T-helper 2 cell treated with Interferon-gamma antibody and Interleukin-4, amounts not matched to agents 100 ng/mL and 5 ng/mL, for 36 hours (primary cell): ENCODE measurements around the gene TRPV3. TPM values are rescaled to one million over a fixed set of nuclear protein-coding genes. Genes with fewer than 3 reads are reported as not detected.
"Not testable (repeated sequence)": the region's sequence is repeated elsewhere in the genome, so short reads cannot be mapped to it uniquely, and the experiment has no call there.

Source experiments
- intact Hi-C: fragments of 100-400 bp; cut with micrococcal nuclease; formaldehyde crosslinking; loops from one replicate; pipeline ENCODE4 v1.15.1; 2023
- total RNA-seq: library from RNA; stranded (reverse); gene quantifications from 2 replicates; pipeline ENCODE4 v1.2.3, GENCODE V29; 2022

Gene TRPV3
- total RNA-seq, result 0.27 and 0.41 TPM in 2 replicates

DNA sequence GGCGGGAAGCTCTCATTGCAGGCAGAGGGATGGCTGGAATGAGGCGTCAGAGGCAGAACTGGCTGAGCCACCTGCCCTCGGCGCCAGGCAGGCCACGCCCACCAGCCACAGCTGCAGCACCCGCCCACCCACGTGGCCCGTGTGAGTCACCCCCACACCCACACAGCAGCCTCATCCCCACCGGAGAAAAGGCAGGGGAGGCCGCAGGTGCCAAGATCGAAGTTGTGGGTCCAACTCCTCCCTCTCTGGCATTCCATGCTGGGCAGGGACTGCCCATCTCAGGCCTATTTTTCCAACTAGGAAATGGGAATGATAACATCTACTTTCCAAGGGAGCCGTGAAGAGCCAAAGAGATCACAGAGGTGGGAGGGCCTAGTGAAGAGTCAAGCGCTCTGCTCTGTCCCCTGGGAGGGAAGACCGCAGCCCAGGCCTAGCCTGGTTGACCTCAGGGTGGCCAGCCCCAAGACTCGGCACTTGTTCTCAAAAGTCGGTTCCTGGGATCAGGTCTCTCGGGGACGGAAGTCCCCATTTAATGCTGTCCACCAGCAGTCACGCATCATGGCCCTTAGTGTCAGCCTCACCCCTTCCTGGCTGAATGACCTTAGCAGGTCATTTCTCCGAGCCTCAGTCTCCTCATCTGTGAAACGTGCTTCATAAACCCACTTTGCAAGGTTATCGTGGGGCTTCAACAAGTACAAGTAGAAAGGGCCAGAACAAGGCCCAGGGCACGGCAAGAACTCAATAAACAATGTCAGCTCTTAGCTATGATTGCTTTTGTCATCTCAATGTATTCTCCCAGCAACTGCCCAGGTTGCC is at the start of gene TRPV3:
Gene TRPV3 (minus strand): TSS at position 45 of the 816 bp plus-strand sequence. CDS start 2,962 bp downstream, outside the sequence.
- intact Hi-C loops, result no loop called here

DNA sequence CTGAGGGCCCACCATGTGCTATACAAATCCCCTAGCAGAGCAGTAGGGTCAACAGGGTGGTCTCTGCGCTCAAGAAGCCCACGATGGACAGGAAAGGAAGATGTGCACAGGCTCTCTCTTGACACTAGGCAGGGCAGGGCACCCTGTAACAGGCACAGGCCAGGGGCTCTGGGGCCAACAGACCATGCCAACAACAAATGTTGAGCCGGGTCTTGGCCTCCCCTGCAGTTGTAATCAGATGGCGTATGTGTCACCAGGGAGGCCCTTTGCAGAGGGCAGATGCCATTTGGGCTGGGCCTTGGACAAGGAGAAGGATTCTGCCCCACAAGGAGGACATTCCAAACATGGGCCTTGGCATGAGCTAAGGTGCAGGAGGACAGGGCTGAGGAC is 46.3 kb upstream of the TRPV3 start:
- intact Hi-C loops, result no loop called here

DNA sequence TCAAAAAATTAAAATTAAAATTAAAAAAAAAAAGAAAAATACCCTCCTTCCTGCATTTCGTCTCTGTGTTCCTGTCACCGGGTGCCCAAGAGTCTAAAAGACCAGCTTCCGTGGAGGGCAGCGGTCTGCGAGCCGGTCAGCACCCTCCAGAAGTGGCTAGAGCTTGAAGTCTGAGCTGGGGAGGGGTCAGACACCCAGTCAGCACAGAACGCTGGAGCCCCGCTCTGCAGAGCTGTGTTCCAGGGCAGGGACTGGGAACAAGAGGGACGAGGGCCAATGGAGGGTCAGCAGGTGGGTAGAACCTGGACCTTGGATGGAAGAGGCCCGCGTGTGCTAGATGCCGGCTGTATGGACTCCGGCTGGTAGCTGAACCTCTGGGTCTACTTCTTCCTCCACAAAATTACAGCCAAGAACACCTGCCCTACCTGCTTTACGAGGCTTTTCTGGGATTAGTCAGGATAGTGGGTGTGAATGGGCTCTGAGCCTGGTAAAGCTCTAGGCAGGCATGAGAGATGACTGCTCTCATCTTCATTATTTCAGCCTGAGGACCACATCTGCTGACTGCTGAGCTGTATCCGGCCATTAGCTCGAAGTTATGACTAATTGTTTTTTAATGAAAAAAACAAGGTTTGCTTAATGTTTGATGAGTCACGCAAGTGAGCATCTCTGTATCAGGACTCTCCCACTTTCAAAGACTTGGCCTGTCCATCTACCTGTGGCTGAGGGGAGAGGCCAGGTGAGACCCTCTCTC is 45.7 kb upstream of the TRPV3 start:
- intact Hi-C loops, result no loop called here

DNA sequence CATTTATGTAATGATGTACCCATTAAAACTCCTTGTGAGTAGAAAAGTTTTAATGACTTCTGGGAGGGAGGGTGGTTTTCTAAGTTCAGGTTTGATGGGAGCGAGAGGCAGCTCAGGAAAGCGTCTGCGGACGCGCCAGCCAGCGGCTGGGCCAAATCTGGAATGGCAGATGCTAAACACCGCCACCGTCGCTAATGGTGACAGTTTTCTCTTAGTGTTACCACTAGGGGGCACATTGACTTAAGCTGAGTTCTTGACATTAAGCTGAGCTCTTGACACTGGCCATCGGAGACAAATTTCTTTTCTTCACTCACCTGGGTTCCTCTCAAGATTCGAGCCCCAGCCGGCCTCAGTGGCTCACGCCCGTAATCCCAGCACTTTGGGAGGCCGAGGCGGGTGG is 44.9 kb upstream of the TRPV3 start:
- intact Hi-C loops, result loop anchor here (1.0 kb wide), 1 partner anchor 46 kb away; no protein-coding TSS in a partner anchor

DNA sequence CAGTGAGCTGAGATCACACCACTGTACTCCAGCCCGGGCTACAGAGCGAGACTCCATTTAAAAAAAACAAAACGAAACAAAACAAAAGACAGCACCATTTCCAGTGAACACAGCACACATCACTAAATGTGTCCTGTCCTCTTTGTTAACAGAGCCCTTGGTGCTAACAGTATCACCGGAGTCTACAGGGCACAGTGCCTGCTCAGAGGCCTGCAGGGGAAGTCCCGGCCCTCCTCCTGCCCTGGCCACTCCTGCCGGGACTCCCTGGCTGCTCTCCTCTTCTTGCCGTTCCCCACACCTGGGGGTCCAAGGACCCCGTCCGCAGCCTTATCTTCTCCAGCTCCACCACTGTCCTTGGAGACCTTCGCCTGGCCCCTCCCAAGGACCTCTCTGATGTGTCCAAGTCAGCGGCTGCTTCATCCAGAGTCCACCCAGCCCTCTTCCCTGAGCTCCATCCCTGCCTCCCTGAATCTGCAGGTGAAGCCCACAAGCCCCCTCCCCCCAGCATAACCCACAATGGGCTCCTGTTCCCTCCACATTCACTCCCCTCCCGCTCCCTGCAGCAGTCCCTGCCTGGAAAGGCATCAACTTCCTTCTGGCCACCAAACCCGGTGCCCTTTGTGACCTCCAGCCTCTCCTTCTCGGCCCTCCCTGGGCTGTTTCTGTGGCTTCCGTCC is 43.1 kb upstream of the TRPV3 start:
- intact Hi-C loops, result no loop called here

DNA sequence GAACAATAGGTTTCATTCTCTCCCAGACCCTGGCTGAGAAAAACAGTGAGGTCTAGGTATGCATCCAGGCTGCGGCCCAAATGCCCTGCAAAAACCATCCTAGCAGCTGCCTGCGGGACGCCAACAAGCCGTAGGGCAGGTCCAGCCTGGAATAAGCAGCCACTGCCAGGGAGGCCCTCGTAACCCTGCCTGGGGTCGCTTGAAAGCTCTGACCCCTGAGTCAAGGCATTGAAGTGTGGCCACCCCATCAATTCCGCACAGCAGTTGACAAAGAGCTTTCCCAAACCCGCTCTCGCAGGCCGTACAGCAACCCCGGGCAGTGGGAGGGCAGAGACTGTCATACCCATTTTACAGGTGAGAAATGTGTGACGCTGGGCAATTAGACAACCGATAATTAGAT is 40.5 kb upstream of the TRPV3 start:
- intact Hi-C loops, result no loop called here

DNA sequence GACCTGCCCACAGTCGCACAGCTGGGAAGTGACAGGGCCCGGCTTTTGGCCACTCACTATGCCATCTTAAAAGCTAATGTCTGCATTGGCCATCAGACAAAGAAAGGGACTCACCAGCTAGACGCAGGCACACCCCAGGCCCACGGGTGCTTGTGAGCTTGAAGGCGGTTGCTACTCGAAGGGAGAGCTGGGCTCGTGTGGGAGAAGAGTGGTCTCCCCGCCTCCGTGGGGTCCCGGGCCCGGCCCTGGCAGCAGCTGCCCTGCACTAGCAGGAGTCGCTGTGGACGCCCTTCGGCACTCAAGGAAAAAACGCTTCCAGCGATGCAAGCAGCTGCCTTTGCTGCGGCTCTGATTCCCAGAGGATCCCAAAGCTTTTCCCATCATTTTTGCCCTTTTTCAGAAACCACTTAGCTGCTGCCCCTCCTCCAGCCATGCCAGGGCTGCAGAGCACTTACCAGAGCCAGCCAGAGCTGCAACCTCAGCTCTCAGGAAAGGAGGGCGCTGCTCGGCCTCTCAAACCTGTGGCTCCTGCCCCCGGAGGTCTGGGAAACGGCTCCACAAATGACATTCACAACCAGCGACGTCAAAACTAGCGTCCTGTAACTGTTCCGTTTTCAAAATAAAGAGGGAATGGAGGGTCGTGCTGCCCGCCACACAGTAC is 39.3 kb upstream of the TRPV3 start:
- intact Hi-C loops, result no loop called here

DNA sequence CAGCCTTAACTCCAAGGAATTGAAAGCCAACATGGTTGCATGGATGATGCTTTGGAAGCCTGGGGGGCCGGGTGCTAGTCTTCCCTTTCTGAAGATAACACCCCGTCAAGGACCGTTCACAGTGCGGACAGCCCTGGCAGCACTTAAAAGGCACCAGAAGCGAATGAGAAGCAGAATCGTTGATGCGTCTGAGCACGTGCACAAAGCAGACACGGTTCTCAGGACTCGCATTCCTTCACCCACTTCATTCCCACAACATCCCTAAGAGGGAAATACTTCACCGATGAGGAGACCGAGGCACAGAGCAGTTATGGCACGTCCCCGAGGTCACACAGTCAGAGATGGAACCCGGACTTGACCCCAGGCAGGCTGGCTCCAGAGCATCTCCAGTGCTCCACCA is 37.4 kb upstream of the TRPV3 start:
- intact Hi-C loops, result no loop called here

DNA sequence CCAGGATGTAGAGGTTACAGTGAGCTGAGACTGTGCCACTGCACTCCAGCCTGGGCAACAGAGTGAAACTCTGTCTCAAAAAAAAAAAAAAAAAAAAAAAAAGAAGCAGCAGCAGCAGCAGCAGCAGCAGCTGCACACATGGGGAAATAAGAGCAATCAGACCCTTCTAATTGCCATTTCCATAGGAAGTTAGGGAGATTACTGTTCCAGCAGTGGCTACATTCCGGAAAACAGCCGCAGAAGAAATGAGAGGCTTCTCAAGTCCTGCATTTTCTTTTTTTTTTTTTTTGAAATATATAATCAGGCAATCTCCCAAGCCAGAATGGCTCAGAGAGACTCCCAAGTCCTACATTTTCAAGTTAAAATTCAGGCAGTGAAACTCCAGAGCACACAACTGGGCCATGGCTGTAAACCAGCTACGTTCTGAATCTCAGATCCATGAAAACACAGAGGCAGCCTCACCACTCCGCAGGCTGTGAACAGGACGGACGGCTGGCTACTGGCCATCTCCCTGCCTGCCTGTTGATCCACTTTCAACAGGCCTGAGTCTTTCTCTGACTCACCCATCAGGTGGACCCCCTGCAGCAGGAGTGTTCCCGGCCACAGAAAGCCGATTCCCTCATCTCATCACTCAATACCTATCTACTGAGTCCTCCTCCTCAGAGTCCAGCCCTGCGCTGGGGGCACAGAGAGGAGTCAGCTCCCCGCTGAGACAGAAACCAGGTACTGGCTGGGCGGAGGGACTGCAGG is 36.6 kb upstream of the TRPV3 start:
- intact Hi-C loops, result no loop called here

DNA sequence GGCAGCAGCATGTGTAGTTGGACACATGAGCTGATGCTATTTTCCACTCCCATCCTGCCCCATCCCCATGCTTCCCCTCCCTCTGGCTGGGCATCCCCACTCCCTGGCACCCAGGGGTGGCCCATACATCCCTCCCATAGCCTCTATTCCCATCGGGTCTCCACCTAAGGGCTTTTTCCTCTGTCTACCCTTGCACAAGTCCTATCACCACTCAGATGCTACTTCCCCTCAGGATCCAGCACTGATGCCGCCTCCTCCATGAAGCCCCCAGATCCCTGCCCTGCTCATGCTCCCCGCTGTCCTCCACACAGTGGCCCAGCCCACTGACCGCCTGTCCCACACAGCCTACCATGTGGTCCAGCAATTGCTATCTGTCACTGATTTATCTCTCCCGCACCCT is 35.8 kb upstream of the TRPV3 start:
- intact Hi-C loops, result no loop called here

DNA sequence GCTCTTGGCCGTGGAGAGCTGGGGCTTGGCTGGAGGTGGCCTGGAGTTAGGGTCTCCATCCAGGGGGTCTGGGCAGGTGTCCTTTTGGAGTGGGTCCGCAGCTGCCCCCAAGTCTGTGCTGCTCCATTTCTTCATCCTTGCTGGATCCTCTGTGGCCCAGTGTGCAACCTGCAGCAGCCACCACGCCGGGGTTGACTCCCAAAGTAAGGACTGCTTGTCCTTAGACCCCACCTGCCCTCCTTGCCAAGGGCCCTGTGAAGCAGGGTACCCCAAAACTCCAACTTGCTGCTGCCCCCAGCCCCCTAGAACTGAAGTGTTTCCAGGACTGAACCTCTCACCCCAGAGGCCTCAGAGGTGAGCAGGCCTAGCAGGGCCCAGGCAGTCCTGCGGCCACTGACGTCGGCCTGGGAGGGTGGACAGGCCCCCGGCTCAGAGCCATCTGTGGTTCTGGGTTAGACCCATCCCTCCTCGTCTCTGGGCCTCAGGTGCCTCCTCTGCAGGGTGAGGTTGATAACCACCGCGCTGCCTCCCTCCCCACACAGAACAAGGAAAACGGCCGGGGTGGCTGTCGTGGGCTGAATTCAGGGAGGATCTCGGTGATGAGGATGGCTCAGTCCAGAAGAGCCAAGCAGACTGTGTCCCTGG is 34.7 kb upstream of the TRPV3 start:
- intact Hi-C loops, result no loop called here

DNA sequence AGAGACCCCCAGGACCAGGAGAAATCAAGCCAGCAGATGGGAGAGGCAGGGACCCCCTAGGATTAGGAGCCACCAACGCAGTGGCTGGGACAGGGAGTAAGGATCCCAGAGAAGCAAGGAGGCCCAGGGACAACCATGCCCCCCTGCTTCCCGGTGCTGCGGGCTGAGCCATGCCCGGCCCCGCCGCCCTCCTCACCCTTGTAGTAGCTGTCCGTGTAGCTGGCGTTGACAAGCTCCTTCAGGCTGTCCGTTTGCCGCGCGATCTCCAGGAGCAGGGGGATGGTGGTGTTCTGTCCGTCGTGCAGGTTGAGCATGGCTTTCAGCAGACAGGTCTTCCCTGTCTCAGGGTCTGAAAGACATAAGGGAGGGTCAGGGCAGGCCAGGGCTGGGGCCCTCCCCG is 33.2 kb upstream of the TRPV3 start:
- intact Hi-C loops, result no loop called here

DNA sequence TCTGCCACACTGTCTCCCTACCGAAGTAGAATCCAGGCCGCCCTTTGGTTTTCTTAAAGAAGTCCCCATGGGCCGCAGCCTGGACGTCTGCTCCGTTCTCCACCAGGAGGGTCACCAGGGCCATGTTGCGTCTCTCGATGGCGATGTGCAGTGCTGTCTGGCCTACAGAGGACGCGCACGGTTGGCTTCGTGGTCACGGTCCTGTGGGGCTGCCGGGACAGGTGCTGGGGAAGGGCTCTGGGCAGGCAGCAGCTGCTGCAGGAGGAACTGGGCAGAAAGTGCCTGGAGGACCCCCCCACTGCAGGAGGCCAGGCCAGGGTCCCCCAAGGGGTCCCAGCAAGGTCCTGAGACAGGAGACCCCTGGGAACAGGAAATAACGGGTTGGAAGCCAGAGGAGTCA is 32.6 kb upstream of the TRPV3 start:
- intact Hi-C loops, result no loop called here

DNA sequence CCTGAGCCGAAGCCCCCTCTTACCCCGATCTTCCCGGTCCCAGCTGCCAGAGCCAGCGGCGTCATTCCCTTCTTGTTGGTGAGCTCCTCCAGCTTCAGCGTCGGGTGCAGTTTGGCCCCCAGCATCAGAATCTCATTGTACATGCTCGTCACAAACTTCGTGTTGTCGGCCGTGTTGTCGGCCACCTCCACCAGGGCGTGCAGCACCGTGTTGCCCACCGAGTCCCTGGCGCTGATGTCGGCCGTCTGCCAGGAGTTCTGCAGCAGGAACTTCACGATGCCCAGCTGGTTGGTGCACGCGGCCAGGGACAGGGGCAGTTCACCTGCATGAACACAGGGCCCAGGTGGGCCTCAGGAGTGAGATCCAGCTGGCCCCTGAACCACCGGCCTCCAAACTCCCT is 32.2 kb upstream of the TRPV3 start:
- intact Hi-C loops, result no loop called here

DNA sequence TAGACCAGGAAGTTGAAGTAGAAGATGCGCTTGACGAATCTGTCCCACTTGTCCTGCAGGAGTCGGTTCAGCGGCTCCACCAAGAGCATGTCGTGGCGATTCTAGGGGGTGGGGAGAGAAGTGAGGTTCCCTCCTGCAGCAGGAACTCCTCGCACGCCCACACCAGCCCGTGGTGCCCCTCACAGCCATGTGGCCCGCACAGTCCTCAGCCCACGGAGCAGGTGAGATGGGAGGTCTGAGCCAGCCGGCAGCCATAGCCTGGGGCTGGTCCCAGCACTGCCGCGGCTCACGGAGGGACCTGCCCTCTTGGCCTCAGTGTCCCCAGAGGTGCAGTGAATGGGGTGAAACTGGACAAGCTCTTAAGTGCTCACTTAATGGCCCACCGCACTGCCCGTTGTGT is 28.2 kb upstream of the TRPV3 start:
- intact Hi-C loops, result no loop called here

DNA sequence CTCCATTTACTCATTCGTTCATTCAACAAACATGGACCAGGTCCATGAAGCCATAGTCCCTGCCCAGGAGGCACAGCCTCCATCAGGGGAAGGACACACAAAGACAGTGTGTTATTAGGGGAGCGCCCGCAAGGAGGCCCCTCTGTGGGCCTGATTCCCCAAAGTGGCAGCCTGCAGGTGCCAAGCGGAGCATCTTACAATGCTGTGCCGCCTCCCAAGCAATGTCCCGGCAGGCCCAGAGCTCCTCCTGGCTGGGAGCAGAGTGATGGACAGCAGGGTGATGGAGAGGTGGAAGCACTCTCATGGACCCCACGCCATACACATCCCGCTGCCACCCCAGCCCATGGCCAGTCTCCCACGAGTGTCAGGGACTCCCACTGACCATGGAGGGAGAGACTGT is 25.8 kb upstream of the TRPV3 start:
- intact Hi-C loops, result no loop called here

DNA sequence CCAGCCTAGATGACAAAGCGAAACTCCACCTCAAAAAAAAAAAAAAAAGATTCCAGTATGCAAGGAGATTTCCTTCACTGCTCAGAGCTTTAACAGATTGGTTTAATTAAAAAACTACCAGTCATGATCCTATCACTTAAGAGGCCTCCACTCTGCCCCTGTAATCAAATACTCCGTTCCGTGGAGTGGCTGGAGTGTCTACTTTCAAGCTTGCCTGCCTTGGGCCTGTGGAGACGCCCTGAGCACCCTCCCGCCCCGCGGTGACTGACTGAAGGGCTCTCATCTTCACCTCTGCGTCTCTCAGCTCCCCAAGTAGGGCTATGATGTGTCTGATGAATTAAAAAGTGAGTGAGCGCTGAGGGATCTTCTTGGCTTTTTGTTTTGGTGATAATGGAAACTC is 25.3 kb upstream of the TRPV3 start:
- intact Hi-C loops, result no loop called here

DNA sequence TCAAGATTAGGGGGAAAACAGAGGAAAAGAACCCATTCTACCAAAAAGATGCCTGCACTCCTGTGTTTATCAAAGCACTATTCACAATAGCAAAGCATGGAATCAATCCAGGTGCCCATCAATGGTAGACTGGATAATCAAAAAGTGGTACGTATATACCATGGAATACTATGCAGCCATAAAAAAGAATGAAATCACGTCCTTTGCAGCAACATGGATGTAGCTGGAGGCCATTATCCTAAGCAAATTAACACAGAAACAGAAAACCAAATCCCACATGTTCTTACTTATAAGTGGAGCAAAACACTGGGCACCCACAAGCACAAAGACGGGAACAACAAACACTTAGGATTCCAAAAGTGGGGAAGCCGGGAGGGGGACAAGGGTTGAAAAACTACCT is 21.1 kb upstream of the TRPV3 start:
- intact Hi-C loops, result not testable (repeated sequence)

DNA sequence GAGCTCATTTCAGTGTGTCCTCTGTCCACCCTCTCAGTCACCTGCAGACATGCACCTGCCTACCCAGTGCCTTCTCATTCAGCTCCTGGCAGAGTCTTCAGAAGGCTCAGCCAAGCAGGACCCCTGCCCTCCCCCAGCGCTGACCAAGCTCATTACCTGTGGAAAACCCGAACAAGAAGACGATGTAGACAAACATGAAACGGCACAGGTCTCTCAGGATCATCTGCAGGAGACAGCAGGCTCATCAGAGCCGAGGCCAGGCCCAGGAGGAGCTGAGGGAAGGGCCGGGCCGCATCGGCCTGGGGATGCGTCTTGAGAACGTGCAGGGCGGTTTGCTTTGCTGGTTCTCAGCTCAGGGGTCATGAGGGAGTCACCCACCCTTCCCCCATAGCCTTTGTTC is 19.4 kb upstream of the TRPV3 start:
- intact Hi-C loops, result no loop called here

DNA sequence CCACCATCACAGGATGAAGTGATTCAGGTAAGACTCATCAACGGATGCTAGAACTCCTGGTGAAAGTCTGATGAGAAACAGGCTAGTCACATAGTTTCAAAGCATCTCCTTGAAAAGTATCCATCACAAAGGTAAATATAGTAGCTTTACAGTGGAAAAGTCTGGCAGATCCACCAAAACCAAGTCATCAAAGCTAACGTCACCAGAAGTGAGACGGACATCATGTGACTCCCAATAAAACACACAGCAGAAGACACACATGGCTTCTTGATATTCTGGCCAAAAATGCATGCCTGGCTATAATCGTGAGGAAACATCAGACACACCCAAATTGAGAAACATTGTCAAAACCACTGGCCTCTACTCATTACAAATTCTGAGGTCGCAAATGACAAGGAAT is 17.9 kb upstream of the TRPV3 start:
- intact Hi-C loops, result no loop called here
